NCI-H2029 (cell line): ENCODE results near the gene IDH2.

Experiments used
- DNase-seq: peaks from one replicate; lab custom pipeline; 2025; lab: John Stamatoyannopoulos, UW

The IDH2 gene

DNA sequence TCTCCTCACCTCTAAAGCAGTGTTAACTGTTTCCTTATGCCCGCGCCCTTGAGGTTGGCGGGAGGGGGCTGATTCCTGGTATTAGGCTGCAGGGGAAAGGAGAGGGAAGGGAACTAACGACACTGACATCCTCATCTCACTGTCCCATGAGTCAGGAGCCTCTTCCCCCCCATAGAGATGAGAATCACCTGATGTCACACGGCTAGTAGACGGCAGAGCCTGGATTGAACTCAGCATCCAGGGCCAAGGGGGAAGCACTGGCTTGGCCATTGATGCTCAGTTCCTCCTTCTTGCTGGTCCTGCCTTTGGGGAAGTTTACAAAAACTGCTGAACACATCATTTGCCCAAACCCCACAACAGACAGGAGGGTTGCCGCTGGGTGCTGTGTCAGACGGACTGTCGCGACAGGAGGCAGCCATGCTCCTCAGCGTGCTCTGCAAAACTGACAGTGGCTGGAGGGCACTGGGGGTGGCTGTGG lies 38.5 kb downstream of the IDH2 start:
- DNase-seq = peak; percentile 56

- peak; percentile 56 for DNase-seq
Measured at GRCh38 chr15:90062973-90063769, 39.1 kb downstream of the IDH2 start.

DNA sequence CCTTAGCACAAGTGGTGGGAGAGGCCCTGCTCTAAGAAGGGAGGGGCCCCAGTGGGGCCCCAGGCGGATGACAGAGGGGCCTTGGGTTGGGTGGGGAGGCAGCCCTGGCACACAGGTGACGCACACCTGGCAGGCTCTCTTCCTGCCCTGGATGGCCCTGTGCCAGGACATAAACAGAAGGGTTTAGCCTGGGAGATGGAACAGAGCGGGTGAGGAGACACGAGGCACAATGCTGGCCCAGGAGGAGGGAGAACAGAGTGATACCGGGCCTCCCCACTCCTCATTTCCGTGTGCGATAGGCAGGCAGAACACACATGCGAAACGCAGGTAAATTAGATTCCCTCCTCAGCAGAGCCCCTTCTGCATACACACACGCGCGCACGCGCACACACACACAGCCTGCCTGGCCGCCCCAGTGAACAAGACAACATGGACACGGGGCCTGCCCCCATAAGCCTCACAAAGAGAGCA lies 39.8 kb downstream of the IDH2 start:
- peak; percentile 90 for DNase-seq

DNA sequence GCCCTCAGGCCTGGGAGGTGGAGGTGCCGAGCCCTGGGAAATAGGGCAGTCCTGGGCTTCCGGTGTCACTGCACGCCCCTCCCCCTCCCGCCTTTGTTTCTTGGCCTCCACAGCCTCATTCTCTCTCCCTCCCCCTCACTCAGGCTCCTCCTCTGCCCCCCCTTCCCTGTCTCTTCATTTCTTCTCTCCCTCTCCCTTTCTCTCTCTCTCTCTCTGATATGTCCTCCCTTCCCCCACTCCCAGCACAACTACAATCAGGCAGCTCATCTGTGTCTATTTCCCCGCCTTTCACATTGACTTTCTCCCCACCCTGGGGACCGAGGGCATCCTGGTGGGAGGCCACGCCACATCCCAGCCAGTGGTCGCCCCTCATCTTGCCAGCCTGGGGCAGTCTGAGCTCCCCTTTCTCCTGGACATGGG lies 40.2 kb downstream of the IDH2 start:
- peak; percentile 83 for DNase-seq

- no peak for DNase-seq
Measured at GRCh38 chr15:90060797-90061196, 41.5 kb downstream of the IDH2 start.

DNA sequence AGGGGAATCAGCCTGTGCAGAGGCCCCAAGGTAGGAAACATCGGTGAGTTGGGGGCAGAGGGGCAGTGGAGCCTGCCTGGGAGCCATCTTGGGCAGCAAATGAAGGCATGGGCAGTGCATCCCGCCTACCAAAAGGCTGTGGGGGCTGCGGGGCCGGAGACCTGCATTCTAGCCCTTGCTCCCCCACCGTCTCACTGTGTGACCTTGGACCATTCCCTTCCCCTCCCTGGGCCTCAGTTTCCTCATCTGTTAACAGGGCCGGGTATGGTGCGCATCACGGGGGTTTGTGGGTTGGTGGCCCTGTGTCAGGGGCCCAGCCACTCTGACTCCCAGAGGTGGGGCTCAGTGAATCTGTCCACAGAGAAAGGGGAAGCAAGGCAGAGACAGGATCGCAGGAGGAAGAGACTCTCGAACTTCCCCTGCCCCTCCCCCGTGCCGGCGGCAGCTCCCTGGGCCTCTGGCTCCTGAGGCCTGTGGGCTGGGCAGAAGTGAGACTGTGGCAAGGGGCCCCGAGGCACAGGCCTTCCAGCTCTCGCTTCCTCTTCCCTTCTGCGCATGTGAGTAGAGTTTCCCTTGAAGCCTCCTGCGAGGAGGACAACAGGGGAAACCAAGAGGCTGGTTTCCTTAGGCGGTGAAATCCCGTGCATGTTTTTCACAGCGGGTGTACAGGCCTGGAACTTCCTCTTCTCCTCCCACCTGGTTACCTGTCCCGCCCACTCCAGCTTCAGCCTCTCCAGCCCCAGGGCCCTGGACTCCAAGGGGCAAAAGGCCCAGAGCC lies 42.9 kb downstream of the IDH2 start:
- DNase-seq = peak; percentile 15

DNA sequence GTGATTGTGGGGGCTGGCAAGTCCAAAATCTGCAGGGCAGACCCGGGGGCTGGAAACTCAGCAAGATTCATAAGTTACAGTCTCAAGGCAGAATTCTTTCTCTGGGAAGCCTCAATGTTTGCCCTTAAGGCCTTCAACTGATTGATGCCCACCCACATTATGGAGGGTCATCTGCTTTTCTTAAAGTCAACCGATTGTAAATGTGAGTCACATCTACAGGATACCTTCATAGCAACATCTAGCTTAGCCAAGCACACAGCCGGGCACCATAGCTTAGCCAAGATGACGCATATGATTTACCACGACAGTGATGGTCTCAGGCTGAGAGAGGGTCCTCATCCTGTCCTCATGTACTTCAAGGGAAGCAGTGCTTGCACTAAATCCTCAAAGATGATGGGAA lies 43.5 kb downstream of the IDH2 start:
- no peak for DNase-seq

- DNase-seq = no peak
Measured at GRCh38 chr15:90058308-90058707, 44.0 kb downstream of the IDH2 start.

DNA sequence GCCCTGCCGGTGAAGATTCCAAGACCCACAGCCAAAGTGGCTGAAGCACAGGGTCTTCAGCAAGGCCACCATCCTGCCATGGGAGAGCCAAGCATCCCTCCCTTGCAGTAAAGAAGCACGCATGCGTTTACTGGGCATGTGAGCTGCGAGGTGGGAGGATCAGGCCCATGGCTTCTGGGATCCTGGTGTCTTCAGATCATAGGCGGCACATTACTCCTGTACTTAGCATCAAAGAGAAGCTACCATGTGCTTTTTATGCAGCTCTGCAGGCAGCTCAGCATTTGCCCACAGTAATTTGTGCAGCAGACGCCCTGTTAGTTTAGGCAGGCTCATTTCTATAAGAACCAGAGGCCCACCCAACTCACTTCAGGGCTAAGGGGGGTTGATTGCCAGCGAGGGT lies 45.7 kb downstream of the IDH2 start:
- no peak for DNase-seq

DNA sequence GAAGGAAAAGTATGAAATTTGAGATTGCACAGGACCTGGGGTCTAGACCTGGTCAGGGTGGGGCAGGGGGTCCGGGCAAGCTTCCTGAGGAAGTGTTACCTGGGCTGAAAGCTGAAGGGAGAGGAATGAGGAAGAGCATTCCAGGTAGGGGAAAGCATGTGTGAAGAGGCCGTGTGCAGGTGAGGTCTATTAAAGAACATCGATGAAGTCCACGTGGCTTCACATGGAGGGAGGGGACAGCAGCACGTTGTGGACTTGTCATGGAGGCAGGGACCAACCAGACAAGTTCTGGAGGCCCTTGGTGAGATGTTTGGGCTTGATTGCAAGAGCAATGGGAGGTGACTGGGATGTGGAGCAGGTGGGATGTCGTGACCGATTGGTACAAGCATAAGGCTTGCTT lies 47.1 kb downstream of the IDH2 start:
- DNase-seq = no peak

GRCh38 chr15:90054618-90055097 lies 47.6 kb downstream of the IDH2 start:
- no peak for DNase-seq

DNA sequence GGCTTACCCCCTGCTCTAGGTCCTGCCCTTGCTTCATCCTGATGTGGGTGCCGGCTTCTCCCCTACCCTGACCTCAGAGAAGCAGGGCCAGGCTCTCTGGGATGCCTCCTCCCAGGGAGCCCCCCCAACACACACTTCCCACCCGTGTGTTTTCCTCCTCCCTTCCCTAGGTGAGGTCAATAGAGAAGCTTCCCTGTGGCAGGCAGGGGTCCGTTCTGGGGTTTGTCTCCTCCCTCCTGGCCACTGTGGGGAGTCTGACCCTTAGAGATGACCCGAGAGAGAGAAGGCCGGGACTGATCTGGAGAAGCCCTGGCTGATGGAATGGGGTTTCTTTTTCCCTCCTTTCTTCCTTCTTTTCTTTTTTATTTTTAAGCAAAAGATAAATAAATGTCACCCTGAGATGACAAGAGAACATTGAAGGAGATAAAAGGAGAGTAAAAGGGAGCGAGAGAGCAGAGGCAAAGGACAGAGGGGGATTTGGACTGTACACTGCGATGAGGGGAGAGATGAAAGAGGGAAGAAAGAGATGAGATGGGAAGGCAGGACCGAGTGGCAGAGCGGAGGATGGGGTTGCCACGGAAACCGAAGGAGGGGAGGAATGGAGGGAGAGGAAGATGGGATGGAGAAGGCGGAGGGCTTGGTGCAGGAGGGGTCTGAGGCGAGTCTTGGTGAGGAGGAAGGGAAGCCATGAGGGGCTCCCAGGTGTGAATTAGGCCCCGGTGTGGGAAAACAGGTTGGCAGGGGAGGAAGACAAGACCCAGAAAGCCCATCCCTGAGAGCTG lies 48.4 kb downstream of the IDH2 start:
- no peak for DNase-seq

DNA sequence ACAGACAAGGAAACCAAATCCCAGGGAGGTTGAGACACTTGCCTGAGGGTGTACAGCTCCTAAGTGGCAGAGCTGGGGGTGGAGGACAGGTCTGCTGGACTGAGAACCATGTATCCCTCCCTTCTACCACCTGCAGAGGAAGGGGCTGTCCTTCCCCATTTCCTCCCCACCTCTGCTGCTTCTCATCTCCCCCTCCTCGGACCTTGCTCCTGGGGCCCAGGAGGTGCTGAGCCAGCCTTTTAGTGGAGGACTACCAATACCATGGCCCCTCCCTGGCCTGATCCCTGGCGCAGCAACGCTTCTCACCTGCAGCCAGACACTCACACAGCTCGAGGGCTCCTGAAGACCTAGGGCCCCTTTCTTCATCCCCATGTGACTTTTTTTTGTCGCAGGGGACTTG lies 50.4 kb downstream of the IDH2 start:
- no peak for DNase-seq

DNA sequence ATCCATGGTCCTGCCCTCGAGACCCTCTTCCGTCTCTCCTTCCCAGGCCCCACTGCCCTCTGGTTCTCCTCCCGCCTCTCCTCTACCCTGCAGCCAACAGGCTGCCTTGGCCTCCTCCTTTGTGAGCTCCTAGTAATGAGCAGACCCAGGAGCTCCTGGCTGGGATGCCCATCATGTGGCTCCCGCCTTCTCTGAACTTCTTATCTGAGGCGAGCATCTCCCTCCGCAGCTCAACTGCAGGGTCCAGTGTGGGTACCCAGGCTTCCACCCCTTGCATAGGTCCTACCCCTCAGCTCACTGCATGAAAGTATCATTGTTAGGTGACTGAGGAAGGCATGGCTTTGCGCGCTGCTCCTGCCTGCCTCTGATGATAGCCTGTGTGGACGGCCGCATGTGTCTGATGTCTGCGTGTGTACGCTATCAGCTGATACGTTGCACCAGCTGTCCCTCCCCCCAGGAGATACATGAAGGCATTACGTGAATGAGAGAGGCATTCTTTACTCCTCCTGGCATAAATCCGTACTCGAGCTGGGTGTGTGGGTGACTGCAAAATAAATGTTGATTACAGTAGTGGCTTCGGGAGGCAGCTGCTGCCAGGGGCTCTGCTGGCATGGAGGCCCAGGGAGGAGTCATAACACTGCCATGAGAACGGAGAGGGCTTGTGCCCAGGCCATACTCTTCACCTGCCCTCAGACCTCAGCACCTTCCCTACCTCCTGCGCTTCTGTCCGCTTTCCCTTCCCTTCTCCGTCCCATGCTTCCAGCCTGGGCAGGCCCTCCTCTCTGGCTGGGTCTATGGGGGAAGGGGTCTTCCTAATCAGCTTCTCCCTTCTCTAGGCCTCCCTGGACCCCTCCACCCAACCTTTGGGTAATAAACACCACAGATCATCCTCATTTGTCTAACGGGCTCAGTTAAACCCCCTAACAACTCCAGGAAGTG lies 52.3 kb downstream of the IDH2 start:
- no peak for DNase-seq

DNA sequence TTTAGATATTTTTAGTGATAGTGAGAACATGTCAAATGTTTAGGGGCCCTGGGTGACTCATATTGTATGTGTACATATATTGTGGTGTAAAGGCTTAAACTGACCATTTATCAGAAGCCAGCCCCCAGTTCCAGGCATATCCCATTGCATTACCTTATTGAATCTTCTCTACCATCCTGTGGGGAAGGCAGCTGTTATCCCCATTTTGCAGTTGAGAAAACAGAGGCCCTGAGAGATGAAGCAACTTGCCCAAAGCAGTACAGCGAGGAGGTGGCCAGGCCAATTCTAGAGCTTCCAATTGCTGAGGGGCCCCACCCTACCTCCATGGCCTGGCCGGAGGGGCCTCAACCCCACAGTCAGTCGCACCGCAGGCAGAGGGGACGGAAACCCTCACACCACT lies 53.2 kb downstream of the IDH2 start:
- DNase-seq = no peak

DNA sequence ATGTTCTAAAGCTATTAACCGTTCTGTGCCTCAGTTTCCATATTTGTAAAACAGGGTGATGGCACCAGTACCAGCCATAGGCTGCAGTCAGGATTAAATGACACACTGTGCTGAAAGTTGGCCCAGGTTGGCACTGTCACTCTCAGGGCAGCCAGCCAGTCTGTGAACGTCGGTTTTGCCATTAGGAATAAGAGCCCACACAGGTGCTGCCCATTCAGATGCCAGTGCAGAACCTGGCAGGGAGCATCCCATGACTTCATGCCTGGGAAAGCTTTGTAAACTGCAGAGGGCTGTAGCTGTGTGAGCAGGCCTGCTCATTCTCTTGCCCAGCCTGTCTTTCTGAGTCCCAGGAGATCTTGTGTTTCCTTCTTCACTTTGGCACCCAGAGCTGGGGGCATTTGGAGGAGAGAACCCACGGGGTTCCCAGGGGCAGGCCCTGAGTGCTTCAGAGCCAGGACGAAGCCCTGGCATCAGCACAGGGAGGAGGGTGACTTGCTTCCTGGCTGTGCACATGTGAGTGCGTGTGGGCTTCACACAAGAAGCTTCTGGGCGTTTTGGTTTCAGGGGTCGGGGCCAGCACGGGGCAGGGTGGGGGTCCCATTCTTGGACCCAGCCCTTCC lies 54.2 kb downstream of the IDH2 start:
- peak; percentile 51 for DNase-seq

- DNase-seq = peak; percentile 64
Measured at GRCh38 chr15:90046911-90047392, 55.3 kb downstream of the IDH2 start.

DNA sequence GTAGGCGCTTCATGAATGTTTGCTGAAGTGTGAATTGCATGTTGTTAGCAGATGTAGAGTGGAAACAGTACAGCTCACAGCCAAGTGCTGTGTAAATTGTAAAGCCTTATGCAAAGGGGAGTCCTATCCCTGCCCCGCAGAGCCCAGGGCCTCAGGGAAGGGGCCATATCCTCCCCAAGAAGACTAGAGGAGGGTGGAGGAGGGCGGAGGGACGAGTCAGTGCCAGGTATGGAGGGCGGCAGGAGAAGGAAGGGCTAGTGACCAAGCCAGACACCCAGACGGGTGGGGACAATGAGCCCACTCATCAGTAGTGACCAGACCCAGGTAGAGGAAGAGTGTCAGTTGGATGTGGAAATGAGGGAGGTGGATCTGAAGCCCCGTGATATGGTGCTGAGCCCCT lies 56.0 kb downstream of the IDH2 start:
- DNase-seq = no peak

DNA sequence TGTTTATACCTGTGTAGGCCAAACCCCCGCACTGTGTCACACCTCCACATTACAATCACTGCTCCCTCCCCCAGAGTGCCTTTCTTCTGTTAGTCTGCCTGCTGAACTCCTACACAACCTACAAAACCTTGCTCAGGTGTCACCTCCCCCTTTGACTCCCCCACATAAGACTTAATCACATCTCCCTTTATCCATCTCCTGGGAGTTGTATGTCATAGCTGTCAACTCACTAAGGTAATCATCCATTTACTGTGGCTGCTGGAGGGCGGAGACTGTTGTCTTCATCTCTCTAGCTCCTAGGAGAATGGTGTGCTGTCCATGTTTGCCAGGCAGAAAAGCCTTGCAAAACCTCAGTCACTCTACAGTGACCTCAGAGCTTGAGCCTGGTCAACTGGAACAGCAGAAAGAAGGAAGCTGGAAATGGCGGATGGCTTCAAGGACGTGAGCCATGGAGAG lies 57.3 kb downstream of the IDH2 start:
- no peak for DNase-seq

GRCh38 chr15:90044191-90044590 lies 58.1 kb downstream of the IDH2 start:
- DNase-seq = no peak
